Hepatocyte (in vitro differentiated cells): ENCODE measurements around the gene TTF2.

Experiments used
- CTCF ChIP-seq: fragments of 200-600 bp; sonication (generic); IDR thresholded peaks from 2 replicates; pipeline ENCODE4 v1.5.1; 2016; ENCODE audit warnings: antibody characterized with exemption, mild to moderate bottlenecking; ENCODE audit not compliant: poor library complexity
- EZH2 ChIP-seq: fragments of 200-600 bp; sonication (generic); IDR thresholded peaks from 2 replicates; pipeline ENCODE4 v1.6.1; 2016; ENCODE audit warnings: antibody characterized with exemption, mild to moderate bottlenecking, borderline replicate concordance
- EZH2phosphoT487 ChIP-seq: fragments of 200-600 bp; sonication (generic); IDR thresholded peaks from one replicate; pipeline ENCODE4 v1.6.1; 2018; ENCODE audit warnings: antibody characterized with exemption, mild to moderate bottlenecking, low read depth, moderate library complexity; ENCODE audit not compliant: unreplicated experiment, severe bottlenecking

- TF ChIP-seq CTCF (no peak), EZH2 (no peak), EZH2phosphoT487 (no peak)
These were observed 38.3 kb downstream of the TTF2 start for GRCh38 chr1:117098287-117098890.
